ENCODE measurements around the gene FBXO42.
A peak's percentile ranks its signal among the peaks of the same experiment; 100 is the strongest.
"Not testable (repeated sequence)": the region's sequence is repeated elsewhere in the genome, so short reads cannot be mapped to it uniquely, and the experiment has no call there.

The FBXO42 gene

DNA sequence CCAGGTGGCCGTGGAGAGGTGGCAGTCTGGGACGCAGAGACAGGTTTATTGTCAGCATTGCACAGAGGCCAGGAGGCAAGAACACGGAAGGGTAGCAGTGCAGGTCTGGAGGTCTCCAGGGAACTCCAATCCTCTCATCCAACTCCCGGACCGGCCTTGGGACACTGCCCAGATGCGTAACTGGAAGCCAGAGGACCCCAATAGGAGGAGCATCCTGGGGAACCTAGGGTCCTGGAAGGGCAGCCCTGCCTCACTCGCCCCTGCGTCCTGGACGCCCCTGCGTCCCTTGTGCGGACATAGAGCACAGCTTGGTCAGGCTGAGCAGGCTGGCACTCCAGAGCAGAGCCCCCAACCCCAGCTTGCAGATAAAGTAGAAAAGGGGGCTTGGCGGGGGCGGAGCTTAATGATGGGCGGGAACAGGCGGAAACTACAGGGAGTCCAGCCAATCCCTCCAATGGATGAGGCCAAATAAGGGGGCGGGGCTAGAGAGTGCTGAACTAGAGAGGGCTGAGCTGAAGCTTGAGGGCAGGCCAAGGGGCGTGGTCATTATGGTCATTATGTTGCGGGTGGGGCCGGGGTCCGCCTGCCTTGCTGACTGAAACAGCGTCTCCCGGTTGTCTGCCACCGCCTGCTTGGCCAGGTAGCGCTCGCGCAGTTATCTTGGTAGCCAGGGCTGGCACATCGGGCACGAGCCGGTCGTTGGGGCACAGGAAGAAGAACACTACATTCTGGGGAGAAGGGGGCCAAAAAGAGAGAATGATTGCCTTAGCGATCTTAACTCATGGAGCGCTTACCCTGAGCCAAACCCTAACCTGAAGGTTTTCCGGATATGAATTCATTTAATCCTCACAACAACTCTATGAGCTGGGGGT lies 136.2 kb downstream of the FBXO42 start:
- DNase-seq: no peak

DNA sequence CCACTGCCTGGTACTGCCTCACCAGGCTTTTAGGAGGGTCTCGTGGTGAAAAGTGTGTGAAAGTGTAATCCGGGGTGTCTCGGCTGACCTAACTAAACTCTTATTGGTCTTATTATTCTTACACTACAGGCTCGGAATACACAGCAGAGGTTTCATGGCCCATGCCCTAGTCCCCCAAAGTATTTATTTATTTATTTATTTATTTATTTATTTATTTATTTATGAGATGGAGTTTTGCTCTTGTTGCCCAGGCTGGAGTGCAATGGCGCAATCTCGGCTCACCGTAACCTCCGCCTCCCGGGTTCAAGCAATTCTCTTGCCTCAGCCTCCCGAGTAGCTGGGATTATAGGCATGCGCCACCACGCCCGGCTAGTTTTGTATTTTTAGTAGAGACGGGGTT lies 137.0 kb downstream of the FBXO42 start:
- DNase-seq: not testable (repeated sequence)

DNA sequence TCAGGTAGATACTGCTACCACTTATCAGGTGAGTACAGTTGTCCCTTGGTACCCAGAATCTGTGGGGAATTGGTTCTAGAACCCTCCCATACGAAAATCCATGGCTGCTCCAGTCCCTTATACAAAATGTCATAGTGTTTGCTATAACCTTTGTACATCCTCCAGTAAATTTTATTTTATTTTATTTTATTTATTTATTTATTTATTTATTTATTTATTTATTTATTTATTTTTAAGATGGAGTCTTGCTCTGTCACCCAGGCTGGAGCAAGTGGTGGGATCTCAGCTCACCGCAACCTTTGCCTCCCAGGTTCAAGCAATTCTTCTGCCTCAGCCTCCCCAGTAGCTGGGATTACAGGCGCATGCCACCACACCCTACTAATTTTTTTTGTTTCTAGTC lies 138.7 kb downstream of the FBXO42 start:
- DNase-seq: not testable (repeated sequence)

DNA sequence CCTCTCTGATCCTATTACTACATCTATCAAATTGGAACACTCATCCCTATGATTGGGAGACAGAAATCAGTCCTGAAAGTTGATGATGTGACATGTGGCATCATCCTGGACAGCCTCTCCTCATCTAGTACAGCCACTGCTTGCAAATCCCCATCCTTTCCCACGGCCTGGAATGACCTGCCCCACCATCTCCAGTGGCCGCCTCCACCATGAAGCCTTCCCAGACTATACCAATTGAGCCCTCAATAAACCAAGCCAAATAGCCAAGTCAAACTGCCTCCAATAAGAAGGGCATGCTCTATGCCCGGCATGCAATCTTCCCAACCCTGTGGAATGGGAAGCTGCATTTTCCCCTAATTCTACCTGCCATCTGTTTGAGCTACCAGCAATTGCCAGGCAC lies 139.3 kb downstream of the FBXO42 start:
- DNase-seq: no peak

DNA sequence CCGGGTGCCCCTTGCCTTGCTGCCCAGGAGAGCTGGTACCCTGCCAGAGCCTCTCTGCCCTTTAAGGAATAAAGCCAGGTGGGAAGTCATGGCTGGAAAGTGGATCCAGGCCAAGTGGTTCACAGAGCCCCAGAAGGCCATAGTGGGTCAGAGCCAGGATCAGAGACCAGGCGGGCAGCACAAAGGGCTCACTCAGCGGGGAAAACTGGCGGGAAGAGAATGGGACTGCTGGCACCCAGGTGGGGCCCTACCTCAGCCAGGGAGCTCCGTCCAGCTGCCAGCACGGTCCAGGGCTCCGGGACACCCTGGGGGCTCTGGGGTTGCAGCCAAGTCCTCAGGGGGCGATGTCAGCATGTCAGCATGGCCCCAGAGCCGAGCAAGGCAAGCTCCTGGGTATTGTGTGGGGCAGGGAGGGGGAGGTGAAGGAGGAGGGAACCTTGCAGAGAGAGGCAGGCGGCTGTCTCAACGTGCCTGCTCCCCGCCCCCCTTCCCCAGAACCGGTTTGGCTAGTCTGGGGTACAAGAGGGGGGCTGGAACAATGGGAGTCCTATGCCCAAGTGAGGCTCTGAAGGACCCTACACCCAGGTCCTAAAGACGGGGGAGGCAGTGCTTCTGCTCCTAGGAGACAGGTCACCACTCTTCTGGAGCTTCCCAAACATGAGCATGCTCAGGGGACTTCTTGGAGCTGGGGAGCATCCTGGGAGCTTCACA lies 139.9 kb downstream of the FBXO42 start, which contains the start of gene ARHGEF19:
Gene ARHGEF19, minus strand, starts transcription at position 402 of the 711 bp plus-strand sequence. CDS start 3,598 bp downstream, outside the sequence.
- DNase-seq: no peak

DNA sequence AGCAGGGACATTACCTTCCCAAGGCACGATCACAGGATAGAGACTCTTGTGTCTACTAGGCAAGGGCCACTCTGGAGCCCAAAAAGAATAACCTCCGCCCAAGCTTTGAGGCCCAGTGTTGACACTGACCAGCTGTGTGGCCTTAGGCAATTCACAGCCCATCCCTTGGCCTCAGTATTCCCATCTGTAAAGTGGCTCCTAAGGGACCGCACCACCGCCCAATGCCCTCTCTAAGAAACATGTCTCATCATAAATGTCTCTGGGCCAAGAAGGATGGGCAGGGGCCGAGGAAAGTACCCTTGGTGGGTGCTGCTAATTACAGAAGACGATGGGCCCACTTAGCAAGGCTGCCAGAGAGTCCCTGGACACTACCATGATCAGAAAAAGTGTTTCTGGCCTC lies 140.5 kb downstream of the FBXO42 start:
- DNase-seq: no peak

DNA sequence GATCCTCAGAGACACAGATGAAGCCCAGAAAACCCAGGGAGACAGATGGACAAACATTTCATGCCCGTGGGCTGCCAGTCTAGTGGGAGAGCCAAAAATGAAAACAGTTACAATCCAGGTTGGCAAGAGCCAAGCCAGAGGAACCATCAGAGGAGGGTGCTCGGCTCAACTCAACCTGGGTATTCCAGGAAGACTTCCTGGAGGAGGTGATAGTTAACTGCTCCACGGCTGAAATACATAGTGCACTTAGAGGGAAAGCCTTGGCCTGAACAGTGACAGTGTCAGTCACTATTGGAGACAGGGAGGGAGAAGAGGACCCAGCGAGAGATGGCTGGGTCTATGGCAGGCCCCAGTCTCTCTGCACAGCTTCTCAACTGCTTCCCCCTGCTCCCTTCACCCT lies 141.7 kb downstream of the FBXO42 start:
- DNase-seq: no peak

DNA sequence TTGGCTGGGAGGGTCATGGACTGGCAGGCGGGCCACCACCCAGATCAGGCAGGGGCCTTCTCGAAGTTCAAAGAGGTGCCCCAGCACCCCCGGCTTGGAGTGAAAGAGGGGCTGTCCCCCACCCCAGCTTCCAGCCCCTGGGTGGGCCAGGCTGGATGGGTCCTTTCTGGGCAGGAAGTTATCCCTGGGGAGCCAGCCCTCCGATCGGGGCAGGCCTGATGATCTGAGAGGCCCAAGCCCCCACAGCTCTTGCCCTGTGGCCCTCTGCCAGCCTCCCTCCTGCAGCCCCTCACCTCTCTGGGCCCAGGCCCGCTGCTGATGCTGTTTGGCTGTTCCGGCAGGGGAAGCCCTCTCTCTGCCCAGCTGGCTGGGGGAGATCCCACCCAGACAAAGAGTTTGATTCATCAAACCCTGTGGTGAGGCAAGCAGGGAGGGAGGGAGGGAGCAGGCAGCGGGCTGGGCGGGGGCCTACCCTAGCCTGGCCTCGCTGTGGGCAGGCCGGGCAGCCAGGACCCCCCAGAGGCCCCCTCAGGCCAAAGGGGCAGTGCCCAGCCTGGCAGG lies 142.4 kb downstream of the FBXO42 start:
- DNase-seq: no peak

DNA sequence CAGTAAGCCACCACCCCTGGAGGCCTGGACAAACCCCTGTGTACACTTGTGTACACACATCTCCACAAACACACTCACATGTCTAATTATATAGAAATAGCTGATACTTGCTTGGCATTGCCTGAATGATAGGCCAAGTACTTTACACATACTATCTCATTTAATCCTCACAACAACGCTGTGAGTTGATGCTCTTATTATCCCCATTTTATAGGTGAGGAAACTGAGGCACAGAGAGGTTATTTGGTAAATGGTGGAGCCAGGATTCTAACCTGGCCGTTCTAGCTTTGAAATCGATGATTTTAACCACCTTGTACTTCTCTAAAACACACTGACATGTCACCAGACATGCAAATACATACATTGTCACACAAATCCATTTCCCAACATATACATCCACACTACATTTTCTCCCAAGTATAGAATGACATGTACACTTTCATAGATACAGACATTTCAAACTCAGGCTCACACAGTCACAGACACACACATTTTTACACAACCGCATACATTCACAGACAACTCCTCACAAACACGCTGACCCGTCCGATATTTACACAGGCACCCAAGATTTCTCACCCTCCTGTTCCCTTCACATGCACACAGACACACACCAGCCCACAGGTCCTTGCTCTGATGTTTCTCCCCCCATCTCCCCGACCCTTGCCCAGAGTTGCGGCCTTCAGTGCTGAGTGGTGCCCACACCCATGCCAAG lies 143.0 kb downstream of the FBXO42 start:
- DNase-seq: no peak

DNA sequence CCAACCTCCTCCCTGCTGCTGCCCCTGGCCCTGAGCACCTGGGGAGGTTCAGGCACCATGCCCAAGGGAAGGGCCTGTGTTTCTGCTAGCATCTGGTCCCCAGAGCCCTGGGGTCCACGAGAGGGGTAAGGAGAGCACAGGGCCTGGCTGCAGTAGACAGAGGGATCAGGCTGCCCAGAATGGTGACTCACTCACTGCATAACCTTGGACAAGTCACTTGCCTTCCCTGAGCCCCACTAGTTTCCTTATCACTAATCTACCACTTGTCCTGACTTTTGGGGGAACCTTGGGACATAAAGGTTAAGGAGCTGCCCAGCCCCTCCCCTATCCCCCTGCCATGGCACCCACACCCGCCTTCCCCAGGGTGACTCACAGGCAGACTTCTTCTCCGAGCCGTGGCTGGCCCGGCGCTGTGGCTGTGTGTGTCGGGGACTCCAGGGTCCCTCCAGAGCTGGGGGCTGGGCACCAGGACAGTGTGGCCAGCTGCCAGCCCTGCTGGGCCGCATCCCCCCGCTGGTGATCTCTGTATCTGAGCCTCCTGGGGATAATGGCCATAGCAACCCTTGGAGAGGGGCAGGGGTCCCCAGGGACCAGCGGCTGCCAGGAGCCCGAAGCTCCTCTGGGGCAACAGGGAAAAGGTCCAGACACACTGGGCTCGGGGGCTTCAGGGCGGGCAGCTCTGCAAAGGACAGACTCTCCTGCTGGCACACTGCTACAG lies 143.9 kb downstream of the FBXO42 start:
- no peak for DNase-seq

DNA sequence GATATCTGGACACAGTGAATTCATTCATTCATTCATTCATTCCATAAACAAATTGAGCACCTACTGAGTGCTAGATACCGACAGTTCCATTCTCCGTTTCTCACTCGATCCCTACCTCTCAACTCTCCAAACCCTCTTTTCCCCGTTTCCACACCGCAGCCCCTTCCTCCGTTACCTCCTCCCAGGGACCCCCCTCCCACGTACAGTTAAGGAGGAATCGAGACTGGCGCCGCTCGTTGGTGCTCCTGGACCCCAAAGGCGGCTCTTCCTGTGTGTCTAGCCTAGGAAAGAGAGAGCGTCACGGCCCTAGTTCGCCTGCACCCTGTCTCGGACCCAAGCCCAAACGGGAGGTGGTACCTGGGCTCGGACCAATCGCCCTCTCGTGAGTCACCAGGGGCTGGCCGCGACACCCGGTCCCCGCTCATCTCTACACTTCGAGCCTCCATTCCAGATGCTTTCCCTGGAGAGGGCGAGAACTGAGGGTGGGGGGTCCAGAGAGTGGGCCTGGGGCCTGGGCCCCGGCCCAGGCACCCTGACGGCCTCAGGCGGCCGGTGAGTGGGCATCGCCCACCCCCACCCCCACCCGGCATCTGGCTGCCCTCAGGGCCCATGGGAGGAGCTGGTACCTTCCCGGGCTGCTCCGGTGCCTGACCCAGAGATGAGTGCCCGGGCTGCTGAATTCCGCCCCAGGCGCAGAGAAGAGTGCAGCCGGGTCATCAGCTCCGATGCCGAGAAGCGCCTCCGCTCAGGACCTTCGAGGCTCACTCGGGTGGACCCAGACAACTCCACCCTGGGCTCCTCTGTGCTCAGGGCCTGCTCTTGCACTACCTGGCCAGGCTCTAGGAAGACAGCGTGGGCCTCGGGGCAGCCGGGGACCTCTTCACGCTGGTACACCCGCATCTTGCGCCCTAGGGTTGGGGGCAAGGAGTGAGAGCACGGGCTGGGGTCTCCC lies 144.7 kb downstream of the FBXO42 start:
- no peak for DNase-seq

DNA sequence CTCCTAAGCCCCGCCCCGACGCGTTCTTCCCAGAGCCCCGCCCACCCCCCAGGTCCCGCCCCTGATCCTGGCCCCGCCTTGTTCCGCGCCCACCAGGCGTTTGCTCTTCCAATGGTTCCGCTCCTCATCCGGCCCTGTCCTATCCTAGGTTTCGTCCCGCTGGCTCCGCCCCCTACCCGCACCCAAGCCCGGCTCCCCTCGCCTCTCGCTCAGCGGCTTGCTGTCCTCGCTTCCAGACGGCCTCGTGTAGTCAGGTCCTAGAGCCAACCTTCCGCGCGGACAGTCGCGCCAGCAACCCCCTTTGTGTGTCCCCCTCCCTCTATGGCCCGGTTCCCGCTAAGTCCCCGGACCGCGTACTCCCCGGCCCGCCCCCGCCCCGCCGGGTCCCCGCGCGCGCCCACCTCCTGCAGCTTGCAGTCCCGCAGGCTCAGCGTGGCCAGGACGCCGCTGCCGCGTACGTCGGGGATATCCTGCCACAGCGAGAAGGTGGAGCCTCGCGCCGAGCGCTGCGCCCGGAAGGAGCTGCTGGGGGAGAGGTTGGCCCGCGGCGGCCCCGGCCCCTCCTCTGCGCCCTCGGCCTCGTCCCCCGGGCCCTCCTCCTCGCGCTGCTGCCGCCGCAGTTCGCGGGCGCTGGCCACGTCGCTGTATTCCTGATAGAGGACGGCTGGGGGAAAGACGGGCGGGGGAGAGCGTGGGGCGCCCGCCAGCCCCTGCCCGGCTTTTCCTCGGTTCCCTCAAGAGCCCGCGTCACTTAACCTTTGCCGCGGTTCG lies 145.5 kb downstream of the FBXO42 start:
- peak; percentile 97 for DNase-seq

DNA sequence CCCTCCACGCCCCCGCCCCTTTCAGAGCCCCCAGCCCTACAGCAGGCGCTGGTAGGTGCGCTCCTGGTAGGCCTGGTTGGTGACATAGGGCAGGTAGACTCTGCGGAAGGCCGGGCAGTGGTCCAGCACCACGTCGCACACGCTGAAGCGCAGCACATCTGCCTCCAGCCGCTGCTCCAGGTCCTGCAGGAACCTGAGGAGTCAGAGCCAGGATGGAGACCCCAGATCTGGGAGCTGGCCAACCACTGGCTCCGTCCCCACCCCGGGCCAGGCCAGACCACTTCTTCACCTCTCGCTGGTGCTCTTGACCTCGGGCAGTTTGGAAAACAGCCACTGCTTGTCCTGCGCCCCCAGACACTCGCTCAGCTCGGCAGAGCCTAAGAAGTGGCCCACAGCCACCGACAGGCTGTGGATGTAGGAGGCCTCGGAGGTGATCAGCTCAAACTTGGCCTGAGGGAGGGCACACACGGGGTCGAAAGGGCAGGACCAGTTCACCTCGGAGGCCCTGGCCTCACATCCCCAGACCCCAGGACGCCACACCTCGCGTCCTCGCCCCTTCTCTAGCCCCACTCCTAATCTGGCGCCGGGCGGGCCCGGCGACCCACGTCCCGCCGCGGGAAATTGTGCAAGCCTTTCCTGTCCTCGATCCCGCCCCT lies 146.3 kb downstream of the FBXO42 start:
- DNase-seq: no peak

DNA sequence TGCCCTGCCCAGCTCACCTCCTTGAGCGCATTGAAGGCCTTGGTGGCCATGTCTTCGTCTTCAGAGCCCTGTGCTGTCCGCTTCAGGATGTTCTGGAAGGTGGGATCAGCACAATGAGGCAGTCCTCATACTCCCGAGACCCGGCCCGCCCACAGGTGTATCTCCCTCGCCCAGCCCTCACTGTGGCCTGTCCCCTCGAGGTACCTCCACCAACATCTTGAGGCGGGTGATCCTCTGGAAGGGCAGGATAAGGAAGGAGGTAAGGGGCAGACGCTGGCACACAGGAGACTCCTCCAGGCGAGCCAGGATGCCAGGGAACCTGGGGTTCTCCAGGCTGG lies 147.0 kb downstream of the FBXO42 start:
- no peak for DNase-seq

DNA sequence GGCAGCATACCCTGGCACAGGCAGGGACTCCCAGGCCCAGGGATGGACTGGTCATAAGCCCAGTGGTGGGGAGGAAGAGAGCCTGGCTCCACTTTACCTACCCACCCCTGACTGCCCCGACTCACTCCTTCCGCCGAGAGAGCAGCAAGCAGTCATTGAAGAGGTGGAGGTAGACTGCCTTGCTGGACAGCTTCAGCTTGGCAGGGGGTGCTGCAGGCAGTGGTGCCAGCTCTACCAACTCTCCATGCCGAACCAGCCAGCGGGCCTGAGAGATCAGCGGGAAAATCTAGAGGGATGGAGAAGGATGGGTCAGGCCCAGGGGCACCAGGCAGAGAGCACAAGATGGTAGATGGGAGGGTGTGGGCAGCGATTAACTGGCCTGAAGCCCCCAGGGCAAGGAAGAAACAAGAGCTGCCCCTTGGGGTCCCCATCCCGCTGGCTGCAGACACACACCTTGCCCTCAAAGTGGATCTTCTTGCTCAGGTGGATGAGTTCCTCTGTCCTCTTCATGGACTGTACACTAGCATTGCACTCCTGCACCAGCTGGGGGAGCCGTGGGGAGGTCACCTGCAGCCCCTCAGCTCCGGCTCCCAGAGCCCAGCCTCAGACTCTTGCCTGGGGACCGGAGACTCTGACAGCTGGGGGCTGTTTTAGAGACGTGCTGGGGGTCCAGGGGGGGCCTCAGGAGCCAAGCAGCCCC lies 147.5 kb downstream of the FBXO42 start:
- peak; percentile 15 for DNase-seq

DNA sequence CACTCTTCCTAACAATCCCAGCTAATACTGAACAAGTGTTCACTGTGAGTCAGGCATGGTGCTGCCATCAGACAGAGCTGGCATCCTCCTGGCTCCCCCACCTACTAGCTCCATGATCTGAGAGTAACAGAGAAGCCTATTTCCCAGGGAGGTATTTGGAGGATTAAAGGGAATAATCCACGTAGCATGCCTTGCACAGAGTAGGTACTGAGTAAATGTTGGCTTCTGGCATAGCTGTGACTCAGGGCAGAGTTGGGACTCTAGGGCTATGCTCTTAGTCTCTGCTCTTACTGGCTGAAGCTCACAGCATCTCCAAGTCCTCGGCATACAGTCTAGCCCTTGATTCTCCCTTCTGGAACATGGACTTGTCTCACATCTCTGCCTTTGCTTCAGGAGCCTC lies 148.1 kb downstream of the FBXO42 start:
- no peak for DNase-seq

DNA sequence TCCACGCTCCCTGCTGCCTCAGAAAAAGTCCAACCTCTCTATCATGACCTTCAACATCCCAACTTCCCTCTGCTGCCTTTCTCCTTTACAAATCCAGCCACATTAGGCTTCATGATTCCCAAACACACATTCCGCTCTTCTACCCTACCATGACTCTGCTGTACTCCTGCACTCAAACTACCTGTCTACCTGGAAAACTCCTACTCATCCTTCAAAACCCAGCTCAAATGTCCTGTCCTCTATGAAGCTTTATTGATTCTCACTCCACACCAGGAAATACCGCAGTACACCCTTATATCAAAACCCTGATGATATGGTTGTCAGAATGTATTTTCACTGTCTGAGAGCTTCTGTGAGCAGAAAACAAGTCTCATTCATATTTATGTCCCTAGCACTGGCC lies 148.7 kb downstream of the FBXO42 start:
- DNase-seq: no peak

DNA sequence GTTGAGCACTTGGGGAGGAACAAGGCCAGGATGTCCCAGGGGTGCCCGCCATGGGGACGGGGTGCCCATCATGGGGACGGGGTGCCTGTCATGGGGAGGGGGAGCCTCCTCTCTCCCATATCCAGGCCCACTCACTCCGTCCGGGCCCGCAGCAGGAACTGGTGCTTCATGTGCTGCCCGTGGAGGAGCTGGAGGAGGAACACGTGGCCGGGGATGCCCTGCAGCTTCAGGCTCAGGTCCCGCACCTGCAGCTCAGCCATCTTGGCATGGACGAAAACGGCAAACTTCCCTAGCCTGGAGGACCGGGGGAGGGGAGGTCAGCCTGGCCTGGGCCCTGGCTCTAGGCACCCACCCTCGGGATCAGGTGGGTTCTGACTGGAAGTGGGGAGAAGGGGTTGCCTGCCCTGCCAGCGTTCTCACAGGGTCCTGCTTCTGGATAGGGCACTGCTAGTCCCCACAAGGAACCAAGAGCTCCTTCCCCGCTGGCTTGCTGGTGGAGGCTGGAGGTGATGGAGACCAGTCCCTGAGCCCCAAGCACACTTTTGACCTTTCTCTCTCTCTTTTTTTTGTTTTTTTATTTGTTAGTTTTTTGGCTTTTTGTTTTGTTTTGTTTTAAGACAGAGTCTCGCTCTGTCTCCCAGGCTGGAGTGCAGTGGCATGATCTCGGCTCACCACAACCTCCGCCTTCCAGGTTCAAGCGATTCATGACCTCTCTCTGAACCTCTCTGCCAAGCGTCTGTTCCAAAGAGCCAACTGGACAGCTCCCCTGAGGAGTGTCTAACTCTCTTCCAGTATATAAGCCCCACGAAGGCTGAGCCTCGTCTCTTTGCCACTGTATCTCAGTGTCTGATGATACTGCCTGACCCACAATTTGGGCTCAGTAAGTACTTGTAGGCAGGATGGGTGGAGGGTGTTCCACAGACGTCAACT lies 149.7 kb downstream of the FBXO42 start:
- DNase-seq: no peak
